T-helper 22 cell (primary cell): ENCODE results near the gene WASF2.
"Not testable (repeated sequence)": the region's sequence is repeated elsewhere in the genome, so short reads cannot be mapped to it uniquely, and the experiment has no call there.

ENCODE experiments used
- DNase-seq: peaks from one replicate; pipeline ENCODE4 v3.0.0-alpha.2; 2020; ENCODE audit warnings: low read depth

Gene WASF2, protein sequence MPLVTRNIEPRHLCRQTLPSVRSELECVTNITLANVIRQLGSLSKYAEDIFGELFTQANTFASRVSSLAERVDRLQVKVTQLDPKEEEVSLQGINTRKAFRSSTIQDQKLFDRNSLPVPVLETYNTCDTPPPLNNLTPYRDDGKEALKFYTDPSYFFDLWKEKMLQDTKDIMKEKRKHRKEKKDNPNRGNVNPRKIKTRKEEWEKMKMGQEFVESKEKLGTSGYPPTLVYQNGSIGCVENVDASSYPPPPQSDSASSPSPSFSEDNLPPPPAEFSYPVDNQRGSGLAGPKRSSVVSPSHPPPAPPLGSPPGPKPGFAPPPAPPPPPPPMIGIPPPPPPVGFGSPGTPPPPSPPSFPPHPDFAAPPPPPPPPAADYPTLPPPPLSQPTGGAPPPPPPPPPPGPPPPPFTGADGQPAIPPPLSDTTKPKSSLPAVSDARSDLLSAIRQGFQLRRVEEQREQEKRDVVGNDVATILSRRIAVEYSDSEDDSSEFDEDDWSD

DNA sequence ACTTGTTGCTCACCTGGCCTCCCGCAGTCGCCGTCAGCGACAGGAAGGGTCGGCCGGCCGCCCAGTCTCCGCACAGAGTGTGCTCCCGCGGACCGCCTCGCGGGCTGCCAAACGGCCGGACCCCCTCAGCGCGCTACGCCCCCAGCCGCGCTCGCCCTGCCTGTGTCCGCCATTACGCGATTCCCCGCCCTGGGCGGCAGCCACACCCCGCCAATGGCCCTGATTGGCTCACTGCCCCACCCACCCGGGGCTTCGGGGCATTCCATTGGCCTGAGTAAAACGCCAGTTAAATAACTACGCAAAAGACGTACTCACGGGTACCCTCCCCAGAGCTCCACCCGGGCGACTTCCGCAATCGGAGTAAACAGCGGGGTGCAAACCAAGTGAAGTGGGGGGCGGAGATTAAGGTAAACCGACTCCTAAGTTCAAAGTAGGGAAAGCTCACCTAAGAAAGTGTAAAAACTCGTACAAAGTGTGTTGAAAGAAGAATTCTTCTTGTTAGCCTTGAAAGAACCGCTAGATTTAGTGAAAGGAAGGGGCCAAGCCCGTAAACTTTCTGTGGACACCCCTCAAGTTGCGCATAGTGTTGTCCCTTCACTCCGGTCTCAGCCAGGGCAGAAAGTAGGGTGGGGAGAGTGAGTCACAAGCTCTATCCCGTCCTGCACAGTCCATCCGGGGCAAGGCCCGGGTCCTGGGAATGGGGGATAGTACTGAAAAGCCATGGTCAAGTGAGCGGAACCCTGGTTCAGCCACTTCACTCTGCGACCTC lies at the start of gene WASF2:
Gene WASF2, minus strand, starts transcription at position 195 of the 769 bp plus-strand sequence. CDS start 61,277 bp downstream, outside the sequence.
- DNase-seq, result peak; percentile 94

DNA sequence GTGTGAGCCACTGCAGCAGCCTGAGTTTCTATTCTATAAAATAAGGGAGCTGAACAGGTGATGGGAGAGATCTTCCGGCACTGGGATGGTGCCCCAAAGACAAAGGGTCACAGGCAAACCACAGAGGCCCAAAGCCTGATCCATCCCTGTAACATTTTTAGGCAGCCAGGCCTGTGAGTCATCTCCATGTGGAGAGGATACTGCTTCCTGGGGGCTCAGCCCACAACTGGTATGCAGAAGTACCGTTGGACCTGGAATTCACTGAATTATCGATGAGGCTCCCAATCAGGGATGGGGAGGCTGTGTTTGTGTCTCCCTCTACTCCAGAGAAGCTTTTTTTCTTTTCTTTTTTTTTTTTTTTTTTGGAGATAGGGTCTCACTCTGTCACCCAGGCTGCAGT lies 48.8 kb upstream of the WASF2 start:
- no peak for DNase-seq

DNA sequence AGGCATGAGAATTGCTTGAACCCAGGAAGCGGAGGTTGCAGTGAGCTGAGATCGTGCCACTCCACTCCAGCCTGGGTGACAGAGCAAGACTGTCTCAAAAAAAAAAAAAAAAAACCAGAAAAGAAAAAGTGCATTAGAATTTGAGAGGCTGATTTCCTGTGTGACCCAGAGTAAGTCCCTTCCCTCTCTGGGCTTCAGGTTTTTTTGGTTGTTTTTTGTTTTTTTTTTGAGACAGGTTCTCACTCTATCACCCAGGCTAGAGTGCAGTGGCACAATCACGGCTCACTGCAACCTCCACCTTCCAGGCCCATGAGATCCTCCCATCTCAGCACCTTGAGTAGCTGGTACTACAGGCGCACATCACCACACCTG lies 48.3 kb upstream of the WASF2 start:
- DNase-seq, result not testable (repeated sequence)

DNA sequence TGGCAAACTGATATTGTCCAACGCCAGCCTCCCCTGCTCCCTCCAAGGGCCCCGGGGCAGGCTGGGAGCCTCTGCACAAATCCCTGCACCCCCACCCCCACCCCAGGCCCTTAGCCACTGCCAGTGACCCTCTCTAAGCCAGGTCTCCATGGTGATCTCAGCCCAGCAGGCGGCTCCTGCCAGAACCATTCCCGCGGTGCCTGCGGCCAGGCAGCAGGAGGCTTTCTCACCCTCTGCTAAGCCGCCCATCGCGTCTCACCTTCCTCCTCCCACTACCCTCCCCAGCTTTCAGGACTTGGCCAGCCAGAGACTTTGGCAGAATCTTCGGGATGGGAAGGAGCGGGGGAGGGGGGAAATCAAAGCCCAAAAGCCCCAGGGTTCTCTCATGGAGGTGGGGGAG lies 46.8 kb upstream of the WASF2 start:
- DNase-seq, result no peak

DNA sequence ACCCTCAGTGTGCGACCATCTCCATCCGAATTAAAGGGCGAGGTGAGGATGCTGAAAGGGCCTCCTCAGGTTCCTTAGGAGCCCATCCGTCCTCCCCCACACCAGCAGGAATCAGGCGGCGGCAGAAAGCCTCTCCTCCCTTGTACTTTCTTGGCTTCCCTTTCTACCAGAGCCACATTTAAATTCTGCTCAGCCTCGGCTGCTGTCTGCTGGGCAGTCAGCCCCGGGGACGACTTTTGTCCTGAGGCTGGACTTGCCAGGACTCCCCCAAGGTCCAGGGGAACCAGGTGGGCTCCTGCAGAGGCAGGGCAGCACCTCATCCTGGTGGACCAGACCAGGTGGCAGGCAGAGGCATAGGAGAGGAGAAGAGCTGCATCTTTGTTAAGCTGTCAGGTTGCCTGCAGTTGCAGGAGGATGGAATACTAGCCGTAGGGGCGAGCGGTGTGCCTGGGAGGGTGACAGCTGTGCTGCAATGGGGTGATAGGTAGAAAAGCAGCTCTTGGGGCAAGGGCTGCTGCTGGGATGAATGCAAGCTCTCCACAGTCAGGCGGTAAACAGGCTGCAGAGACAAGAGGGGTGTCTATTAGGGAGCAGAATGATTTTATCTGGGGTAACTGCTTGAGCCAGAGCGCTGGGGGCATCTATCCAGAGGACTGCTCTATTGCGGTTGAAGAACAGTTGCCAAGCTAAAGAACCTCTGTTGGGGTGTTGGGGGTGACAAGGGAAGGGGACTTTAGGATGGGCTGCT lies 46.2 kb upstream of the WASF2 start:
- DNase-seq, result no peak

DNA sequence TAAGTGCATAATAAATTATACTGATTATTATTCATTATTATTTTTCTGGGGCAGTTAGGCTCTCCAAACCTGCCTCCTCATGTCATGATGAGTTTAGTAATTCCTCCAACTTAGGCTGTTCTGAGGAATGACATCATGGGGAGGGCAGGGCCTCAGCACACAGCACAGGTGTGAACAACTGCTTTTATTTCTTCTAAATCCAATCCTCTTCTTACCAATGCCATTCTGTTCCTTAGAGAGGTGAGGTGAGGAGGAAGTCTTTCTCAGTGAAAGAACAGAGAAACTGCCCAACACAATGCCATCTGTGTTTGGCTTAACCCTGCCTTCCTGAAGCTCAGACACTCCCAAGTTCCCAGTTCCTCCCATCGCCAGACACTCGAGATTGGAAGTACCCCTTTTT lies 45.4 kb upstream of the WASF2 start:
- DNase-seq, result no peak

DNA sequence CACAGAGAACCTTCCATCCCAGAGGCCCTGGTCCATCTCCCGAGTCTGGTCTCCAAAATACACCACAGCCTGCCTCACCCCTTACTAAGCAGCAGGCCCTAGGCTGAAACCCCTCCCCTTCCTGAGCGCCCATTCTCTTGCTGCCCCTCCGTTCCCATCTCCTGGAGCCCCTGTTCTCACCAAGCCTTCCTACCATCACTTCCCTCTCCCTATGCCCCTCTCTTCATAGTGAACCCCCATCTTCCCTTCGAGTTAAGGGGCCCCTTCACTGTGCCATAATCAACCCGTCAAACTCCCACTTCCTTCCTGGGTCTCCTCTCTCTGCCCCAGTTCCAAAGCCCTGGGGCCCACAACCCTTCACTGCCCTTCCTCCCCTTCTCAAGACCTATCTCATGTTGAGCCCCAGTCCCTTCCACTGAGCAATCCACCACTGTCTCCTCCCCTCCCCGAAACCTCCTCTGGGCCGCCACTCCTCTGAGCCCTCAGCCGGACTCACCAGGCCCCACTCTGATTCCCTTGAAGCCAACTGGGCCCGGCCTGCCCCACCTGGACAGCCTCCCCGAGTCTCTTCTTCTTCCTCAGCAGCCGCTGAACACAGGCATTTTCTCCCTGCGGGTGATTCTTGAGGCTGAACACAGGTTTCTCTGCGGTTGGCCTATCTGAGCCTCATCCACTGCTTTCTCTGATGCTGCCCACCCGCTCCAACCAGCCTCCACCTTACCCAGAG lies 42.2 kb upstream of the WASF2 start:
- DNase-seq, result no peak

DNA sequence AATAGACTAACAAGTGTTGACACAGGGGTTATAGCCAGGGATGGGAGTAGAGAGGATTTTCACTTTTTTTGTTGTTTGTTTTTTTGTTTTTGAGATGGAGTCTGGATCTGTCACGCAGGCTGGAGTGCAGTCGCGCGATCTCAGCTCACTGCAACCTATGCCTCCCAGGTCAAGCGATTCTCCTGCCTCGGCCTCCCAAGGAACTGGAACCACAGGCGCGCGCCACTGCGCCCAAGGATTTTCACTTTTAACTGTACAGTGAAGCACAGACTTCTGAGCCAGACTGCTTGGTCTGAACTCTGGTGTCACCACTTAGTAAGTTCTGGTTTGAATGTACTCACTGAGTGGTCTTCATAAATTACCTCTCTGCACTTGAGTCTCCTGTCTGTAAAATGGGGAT lies 40.2 kb upstream of the WASF2 start:
- no peak for DNase-seq

DNA sequence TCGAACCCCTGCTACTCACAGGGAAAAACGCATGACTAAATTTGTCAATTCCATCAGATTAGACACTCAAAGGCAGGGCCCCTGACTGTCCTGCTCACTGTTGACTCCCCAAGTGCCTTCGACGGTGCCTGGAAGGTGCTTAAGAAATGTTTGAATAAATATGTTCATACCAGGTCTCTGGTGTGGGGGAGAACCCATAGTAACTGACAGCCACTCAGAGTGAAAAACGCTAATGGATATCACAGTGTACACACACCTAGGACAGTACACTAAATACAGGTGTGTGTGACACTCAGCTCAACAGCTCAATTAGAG lies 39.7 kb upstream of the WASF2 start:
- no peak for DNase-seq

DNA sequence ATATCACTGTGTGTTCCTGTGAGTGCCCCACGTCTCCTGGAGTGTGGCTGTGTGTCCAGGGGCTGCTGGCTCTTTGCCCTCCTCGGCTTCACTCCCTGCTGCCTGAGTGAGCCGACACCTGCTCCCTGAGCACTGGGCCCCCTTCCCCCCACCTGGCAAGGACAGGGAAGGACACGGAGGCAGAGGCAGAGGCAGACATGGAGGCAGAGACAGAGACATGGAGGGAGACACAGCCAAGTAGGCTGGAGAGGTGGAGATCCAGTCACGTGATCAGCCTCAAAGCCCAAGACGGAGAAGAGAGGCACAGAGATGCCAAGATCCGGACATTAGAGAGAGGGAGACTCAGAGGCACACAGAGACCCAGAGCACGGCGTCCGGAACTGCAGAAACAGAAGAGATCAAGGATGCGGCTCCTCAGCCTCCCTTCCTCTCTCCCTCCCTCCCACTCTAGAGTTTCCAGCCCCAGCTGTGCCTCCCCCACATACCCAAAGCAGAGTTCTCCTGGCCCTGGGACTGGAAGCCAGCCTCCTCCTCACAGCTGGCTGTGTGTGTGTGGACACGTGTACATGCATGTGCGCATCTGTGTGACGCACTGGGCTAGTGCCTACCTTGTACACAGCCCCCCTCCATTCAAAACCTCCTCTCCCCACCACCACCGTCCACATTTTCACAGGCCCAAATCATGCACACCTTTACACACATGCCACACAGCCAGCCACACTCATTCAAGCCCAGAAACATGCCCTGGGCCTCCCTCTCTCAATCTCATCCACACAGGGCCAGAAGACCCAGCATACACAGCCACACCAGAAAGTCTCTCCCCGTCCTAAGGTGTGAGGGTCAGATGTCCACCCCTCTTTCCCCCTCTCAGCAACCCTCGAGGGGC lies 39.1 kb upstream of the WASF2 start:
- no peak for DNase-seq

DNA sequence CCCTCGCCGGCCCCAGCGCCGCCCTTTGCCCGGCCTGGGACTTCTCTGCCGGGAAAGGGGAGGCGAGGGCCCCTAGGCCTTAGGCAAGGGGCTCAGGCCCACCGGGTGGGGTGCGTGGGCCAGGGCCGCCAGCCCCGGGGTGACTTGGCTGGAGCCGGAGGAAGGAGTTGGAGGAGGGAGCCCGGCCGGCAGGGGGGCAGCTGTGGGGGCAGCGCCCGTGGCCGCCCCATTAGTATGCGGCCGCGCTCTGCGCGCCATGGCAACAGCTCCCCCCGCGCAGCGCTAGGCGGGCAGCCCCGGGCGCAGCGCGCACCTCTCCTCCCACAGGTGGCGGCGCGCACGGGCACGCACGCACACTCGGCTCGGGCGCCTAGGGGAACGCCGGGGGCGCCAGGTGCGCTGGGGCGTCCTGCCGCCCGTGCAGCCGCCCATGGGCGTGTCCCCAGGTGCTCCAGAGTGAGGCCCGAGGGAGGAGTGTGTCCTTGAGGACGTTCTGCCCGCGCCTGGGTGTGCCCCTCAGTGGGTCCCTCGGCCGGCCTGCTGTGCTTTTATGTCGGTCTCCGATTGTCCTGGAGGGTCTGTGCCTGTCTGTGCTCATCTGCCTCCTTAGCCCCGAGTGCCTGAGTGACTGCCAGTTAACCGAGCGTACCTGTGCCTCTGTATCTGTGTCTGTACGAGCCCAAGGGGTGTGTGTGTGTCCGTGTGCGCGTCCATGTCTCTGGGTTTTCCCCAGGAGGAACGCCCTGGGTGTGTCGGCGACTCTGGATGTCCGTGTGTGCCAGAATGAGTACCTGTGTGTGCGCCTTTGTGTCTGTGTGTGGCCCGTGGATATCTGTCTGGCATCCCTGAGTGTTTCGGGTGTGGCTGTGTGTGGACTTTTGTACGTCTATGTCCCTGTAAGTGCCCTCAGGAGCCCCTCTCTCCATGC lies 38.2 kb upstream of the WASF2 start:
- DNase-seq, result peak; percentile 16

DNA sequence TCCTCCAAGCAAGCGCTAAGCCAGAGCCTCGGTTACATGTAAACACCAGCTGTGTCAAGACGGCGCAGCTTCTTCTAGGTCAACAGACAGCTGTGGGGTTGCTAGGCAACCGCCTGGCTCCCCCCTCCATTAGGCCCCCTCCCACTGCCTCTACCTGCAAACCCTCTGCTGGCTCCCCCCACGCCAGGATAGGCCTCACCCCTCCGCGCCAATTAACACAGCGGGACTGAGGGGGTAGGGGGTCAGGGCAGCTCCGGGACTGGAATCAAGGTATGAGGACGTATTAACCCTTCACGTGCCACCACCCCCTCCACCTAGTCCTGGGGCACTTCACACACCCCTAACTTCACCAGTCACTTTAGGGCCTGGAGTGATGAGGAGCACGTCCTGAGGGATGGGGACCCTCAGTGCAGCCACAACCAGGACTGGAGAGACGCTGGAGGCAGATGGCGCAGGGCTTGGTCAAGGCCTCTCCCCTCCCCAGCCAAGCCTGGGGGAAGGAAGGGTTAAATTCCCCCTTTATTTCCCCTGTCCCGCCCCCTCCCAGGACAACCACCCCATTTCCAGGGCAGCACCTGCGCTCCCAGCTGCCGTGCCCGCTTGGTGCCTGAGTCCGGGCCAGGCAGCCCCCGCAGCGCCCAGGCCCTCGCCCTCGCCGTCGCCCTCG lies 37.4 kb upstream of the WASF2 start:
- DNase-seq, result peak; percentile 45

DNA sequence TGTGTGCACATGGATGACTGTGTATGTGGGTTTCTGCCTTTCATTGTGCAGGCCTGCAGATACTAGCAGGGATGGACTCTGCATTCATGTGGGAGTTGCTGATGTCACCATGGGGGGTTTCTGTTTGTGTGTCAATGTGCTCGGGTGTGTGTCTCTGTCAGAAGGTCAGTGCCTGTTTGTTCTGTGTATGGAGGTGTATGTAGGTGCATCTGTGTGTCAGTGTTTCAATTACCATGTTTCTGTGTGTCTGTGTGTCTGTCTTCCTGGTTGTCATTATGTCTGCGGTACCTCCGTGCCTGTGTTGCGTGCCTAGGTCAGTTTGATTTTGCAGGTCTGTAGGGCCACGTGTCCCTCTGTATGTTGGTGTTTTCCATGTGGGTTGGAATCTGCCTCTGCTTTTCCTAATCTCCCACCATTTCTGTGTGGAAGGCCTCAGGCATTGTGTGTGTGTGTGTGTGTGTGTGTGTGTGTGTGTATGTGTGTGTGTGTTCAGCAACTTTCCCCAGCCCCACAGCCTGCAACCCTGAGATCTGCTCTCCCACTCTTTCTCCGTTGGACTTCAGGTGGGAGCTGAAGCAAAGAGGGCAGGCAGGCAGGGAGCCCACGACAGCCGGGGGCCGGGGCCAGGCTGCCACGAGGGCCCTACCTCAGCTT lies 36.7 kb upstream of the WASF2 start:
- DNase-seq, result no peak

DNA sequence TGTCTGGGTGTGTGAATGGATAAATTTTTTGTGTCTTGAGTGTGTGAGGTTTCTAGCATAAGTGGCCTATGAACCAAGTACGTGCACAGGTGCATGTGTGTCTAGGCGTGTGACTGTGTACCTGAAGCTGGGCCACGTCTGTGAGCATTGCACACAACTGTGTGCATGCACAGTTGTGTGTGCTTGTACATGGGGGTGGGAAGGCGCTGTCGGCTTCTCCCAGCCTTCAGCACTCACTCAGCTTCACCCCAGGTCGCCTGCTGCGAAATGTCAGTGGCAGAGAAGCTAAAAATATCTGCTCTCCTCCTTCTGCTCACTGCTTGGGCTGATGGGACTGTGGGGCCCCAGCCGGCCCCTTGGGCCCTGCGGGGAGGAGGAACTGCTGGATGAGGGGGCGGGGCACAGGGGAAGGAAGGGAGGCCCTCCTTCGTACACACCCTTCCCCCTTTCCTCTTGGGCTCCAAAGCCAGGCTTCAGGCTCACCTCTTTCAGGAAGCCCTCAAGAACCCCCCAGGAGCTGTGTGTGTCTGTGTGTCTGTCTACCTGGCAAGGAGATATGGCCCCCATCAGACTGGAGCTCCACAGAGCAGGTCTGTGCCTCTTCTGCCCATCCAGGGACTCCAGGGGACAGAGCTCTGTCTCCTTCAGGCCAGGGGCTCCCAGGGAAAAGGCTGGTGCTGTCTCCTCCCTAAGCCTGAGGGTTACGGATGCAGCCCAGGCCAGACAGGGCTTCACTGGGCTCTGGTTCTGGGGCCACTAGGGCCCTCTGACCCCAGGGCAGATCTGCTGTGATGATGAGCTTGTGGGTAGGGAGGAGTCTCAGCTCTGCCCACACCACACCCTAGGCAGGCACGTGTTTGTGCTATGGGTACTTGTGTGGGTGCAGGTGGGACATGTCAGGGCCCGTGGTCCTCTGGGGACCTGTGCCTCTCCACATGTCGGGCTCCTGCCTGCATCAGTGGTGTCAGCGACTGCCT lies 35.6 kb upstream of the WASF2 start:
- DNase-seq, result peak; percentile 14

DNA sequence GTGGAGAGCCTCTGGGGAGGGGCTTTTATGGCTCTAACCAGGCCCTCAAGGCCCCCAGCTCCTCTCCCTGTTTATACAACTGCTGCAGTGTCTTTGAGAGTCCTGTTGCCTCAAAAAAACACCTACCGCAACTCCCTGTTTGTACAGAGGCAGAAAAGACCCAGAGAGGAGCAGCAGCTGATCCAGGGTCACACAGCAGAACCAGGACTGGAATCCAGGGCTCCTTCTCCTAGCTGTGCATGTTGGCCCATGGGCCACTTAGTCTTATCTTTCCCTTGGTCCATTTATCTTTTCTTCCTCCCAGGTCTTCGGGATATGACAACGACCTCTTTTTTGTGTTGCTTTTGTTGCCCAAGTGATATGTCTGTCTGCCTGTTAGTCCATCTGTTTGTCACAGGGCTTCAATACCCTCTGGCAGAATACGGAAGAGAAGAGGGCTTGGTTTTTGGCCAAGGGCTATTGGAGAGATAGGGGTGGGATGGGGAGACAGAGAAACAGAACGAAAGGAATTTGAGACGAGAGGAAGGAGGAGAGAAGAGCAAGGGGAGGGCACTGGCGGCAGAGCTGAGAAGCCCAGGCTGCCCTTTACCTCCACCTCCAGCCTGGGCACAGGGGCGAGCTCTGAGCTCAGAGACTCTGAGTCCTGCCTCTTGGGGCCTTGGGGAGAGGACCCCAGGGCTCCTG lies 33.5 kb upstream of the WASF2 start:
- no peak for DNase-seq

DNA sequence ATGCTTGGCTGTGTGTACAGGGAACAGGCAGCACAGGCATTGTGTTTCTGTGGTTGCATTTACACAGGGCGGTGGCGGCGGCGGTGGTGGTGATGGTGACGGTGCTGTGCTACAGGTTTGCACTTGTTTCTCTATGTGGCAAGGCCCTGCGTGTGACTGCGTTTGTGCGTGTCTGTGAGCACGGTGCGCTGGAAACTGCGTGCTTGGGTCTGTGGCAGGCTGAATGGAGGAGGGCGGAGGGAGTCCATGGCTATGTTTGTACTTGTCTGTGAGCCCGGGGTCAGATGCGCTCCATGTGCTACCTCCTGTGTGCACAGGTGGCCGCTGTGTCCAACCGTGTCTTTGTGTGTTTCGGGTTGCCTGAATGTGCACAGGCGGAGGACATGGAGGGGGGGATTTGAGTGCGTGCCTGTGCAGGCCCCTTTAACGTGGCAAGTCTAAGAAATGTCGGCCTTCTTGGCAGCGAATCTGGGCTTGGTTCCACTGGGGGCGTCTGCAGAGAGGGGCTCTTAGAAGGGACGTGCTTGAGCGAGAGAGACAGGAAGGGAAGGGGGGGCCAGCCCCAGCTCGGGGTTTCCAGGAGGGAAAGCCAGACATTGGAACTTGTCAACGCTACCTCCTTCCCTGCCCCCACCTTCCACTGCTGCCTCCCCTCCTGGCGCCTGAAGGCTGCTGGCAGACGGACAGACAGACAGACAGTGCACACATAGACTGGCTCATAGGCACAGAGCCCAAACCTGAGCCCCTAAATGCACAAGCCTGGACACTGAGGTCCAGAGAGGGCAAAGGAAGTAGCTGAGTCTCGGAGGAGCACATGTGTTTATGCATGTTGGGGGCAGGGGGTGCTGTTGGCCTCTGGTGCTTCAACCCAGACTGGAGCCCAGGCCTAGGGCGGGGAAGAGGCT lies 32.7 kb upstream of the WASF2 start:
- peak; percentile 61 for DNase-seq
